COLO829 (cell line): ENCODE results near the gene FGF13.

ENCODE experiments used
- DNase-seq: peaks from one replicate; pipeline ENCODE4 v3.0.0; 2012; ENCODE audit warnings: low spot score

The FGF13 gene

DNA sequence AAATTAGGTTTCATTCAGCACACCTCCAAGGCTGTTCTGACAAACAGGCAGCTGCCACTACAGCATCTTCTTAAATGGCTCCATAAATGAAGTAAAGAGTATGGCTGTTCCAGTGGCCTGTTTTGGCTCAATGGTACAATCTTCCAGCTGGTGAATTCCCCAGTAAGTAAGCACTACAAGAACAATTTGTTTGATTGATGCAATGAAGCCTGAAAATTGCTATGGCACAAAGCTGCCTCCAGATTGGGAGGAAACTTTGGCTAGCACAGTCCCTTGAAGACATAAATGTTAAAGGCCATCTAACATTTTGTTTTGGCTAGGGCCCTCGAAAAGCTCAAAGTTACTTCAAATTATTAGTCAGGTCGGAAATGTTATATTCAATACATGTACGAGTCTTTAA lies 47.5 kb downstream of the FGF13 start:
- DNase-seq: no peak

DNA sequence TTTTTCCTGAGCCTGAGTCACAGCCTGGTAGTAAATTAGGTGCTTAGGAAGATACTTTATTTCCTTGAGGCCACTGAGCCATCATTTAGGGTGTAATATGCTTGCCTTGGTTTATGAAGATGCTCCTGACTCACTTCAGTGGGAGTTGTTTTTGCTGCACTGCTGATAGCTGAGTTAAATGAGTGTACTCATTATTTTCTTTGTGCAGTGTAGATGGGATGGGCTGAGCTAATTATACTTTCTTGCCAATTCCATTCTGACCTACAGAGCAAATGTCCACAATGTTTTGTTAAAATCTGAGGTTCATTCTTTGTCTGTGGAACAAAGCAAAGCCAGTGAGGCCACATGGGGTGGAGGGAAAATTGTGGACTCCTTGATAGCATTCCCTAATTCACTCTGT lies 60.0 kb downstream of the FGF13 start:
- DNase-seq: no peak

DNA sequence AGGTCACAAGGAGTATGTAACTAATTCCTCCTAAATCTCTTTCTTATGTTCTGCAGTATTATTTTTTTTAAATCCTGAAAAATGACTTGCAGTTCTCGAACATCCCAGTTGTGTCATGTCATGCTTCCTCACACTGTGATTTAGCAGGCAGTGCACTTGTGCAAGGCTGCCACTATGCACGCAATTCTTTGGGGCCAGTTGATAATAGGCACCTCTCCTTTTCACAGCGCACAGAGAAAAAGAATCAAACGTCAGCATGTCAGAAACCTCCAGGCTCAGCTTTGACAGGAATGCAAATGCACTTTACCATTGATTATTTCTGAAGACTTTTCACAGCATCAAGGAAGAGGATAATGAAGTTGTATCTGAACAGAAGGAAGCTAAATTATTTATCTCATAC lies 62.9 kb downstream of the FGF13 start:
- DNase-seq: no peak

DNA sequence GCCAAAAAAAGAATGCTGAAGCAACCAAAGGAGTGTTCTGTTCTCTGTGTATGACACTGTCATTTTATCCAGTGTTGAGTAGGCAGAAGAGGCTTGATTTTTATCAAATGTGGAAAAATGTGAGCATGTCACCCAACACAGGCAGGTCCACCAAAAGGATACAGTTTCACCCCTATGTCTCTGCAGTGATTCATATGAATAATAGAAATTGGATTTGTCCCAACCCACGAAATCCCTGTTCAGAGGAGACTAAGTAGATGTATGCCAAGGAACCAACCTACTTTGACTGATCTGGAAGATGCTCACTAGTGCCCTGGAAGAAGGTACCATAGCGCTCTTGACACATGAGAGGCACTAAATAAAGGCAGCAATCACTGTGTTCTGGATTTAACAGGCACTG lies 72.5 kb downstream of the FGF13 start:
- no peak for DNase-seq
